HG03025 (cell line): ENCODE results near the gene PPP1R13B.

Source experiments
- ATAC-seq: cut with Tn5 transposase; IDR thresholded peaks from one replicate; pipeline ENCODE4 v1.9.1; 2021; ENCODE audit warnings: mild to moderate bottlenecking, moderate library complexity; ENCODE audit not compliant: unreplicated experiment, low FRiP score

PPP1R13B gene

GRCh38 chr14:103716091-103716801 lies 131.1 kb downstream of the PPP1R13B start:
- peak; percentile 4 for ATAC-seq

DNA sequence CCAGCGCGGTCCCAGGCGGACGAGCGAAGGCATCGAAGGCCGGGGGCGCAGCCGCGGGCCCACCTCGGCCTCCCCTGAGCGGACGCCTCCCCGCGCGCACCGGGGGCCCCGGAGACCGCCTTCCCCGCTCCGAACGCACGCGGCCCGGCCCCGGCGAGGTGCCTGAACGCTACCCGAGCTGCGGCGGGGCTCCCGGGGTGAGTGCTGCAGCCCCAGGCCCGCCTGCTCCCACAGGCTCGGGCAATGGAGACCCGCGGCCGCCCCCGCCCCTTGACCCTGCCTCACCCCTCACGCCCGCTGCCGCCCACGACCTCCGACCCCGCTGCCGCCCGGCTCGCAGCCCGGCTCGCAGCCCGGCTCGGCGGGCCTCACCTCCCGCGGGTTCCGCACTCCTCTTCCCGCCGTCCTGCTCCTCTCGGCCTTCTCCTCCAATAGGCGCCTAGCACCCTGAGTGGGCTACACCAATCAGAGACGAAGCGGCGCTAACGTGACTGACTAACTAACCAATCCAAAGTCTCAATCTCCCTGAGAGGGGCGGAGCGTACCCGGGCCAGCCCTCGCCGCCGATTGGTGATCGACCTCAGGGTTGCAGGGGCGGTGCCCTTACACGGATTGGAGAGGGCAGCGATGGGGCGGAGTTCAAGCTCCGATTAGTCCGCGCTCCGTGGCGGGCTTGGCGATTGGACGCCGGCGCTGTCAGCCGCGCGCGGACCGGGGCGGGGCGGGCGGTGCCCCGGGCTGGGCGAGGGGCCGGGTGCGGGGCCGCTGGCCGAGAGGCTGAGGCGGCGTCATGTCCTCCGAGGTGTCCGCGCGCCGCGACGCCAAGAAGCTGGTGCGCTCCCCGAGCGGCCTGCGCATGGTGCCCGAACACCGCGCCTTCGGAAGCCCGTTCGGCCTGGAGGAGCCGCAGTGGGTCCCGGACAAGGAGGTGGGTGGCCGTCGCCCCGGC lies 132.0 kb downstream of the PPP1R13B start, which contains the start of the genes XRCC3 and ZFYVE21:
XRCC3 (minus strand) TSS at position 400 of the 949 bp plus-strand sequence. CDS start 4,364 bp downstream, outside the sequence.
ZFYVE21 (plus strand) TSS at position 759 of the 949 bp plus-strand sequence; CDS start at position 791, 32 bp downstream.
- ATAC-seq, result peak; percentile 88

- ATAC-seq, result no peak
Observed at GRCh38 chr14:103714063-103714724, 133.2 kb downstream of the PPP1R13B start.

DNA sequence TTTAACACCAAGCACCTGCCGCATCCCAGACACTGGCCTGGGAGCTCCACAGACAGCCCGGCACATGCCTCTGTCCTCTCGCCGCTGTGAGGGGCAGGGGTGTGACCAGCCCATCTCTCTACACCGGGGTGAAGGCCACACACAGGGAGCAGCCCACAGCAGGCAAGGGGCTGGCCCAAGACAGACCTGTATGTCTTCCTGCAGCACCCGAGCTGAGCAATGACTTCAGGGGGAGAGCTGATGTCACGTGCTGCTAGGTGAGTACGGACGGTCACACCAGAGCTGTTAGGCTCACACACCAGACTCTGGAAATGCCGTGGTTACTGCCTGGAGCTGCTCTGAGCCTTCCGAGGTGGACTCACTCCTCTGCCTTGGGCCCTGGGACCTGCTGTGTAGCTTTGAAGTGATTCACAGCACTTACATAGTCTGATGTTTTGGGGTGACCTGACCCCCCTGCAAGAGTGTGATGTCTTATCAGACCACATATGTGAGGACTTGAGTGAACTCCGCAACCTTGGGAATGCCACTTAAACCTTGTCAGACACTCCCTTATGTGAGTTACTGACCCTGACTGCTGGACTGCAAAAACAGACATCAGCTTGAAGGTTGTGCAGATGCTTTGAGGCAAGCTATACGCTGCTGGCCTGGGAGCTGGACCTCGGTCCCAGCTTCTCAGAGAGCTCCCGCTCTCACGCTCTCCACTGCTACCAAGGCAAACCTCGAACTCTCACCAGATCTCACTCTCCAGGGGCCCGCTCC lies 133.9 kb downstream of the PPP1R13B start:
- ATAC-seq, result no peak

DNA sequence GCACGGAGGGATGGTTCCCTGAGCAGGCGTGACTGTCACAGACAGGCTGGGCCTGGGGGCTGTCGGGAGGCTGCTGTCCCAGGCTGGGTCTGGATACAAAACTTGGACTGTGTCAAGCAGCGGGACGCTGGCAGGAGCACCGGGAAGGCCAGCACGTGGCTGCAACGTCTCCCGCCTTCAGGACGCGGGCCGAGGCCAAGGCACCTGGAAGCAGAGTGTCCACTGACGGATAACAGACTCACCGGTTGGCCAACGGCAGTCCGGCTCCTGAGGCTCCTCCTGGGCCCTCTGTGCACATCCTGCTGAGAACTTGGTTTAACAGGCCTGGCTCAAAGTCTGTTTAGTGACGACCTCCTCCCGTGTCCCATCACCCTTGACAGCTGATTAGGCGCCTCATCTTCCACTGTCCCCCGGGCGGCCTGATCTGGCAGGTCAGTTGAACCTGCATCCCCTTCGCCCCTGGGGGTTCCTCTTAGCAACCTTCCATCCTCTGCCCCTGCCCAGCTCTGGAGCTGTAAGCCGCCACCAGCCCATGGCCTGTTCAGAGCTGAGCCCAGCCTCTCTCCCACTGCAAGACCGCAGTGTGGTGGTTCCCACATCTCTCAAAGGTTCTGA lies 134.6 kb downstream of the PPP1R13B start:
- ATAC-seq, result no peak

- ATAC-seq, result no peak
Observed at GRCh38 chr14:103711516-103712431, 135.6 kb downstream of the PPP1R13B start.

GRCh38 chr14:103710771-103711377 lies 136.5 kb downstream of the PPP1R13B start:
- ATAC-seq, result no peak

- no peak for ATAC-seq
Observed at GRCh38 chr14:103709814-103710213, 137.6 kb downstream of the PPP1R13B start.

GRCh38 chr14:103708750-103709187 lies 138.6 kb downstream of the PPP1R13B start:
- no peak for ATAC-seq

DNA sequence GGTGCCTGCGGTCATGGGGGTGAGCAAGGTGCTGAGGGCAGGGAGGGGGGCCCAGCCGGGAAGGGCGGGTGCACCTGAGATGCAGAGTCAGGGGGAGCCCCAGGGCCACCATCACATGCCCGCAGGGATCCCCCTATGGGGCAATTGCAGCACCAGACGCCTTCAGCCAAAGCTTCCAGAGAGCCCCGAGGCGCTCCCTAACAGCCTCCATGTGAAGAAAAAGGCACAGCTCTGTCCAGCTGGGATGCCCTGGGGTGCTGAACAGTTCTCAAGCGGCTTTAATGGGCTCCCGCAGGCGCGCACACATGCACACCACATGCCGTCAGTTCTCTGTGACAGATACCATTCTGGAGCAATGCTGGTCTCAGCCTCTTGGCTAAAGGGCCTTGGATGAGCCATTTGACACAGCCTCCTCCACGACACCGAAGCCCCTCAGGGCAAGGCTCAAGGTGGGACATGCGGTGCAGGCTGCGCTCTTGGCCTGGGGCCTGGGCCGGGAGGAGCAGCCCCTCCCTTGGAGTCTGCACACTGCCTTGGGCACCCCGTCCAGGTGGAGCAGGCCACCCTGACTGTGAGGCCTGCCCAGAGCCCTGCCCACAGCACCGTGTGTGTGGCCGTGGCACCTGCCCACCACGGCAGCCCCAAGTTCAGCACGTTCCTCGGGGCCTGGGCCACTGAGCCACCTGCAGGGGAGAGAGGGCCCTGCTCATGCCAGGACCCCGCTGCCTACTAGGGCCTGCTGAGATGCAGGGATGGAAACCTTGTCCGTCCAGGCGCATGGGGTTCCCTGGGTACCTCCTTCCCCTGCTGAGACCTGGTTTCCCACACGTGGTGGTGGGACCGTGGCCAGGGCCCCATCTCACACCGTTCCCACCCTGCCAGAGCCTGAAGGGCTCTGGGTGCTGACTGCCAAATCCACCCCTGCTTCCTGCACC lies 139.8 kb downstream of the PPP1R13B start:
- ATAC-seq, result no peak

GRCh38 chr14:103706551-103707328 lies 140.6 kb downstream of the PPP1R13B start:
- no peak for ATAC-seq

DNA sequence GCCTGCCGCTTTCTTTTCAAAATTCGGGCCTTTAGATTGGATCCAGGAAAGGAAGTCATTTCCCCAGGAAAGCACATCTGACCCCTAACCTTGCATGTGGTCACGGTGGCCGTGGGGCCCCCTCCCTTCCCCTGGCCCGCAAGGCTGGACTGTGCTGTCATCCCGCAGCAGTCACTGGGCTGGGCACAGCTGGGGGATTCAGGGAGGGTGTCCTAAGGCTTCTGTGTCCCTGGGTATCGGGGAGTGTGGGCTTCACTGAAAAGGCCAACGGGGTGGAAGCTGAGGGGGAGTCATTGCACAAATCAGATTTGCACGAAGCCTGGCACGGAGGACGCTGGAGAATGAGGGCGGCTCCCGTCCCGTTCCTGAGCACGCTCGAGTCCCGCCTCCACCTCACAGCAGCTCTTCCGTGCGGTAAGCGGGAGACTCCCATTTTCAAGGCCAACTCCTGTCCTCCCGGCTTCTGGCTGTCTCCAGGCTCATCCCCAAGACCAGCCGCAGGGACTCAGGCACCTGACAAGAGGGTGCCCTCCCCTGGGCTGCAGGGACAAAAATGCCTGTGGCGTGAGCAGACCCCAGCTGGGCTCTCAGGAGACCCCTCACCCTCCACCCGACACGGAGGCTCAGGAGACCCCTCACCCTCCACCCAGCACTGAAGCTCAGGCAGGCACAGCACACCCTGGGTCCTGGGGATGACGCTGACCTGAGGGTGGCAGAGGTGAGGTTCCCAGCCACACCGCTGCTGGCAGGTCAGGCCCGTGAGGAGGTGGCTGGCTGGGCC lies 141.7 kb downstream of the PPP1R13B start:
- ATAC-seq, result no peak

DNA sequence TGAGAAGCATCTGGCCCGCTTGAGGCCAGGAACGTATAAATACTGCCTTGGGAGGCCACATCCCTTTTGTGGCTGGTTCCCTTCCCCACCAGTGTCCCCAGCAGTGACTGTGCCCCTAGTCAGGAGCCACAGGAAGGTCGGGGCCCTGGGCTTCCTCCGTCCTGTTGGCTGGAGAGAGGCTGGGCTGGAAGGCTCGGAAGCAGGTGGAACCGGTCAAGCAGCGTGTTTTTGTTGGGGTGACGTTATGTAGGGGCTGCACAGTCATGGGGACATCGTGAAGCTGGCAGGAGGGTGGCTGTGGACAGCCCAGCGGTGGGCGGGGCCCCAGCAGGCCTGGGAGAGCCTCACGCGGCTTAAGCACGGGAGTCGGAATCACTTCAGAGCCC lies 142.3 kb downstream of the PPP1R13B start:
- ATAC-seq, result no peak

- no peak for ATAC-seq
Observed at GRCh38 chr14:103704708-103705107, 142.7 kb downstream of the PPP1R13B start.
